Liver (tissue), 9 donors: ENCODE data around the gene IP6K2. TPM values are rescaled to one million over a fixed set of nuclear protein-coding genes. Genes with fewer than 3 reads are reported as not detected.

ENCODE experiments used
- DNase-seq: peaks from one replicate; pipeline ENCODE4 v3.0.0-alpha.2; 2017; ENCODE audit warnings: low spot score
- H3K27ac ChIP-seq, 2 donors: one replicate each; pipeline ENCODE4 v1.7.0; 2013; ENCODE audit warnings: inconsistent platforms in 2 of 2, low read length in 2 of 2, control low read depth in 1 of 2, low read depth in 1 of 2, mild to moderate bottlenecking in 1 of 2
- H3K27me3 ChIP-seq, 4 donors: one replicate each; pipeline versions ENCODE4 v1.6.1 to v1.7.0; 2013; ENCODE audit warnings: low read length in 3 of 4, inconsistent platforms in 1 of 4, mild to moderate bottlenecking in 1 of 4, moderate library complexity in 1 of 4; ENCODE audit not compliant: control insufficient read depth in 4 of 4, insufficient read depth in 4 of 4
- H3K36me3 ChIP-seq, 4 donors: one replicate each; pipeline versions ENCODE4 v1.6.1 to v1.7.0; 2013; ENCODE audit warnings: low read length in 3 of 4, mild to moderate bottlenecking in 3 of 4, low read depth in 1 of 4, moderate library complexity in 1 of 4; ENCODE audit not compliant: control insufficient read depth in 4 of 4, insufficient read depth in 3 of 4
- H3K4me1 ChIP-seq, 4 donors: one replicate each; pipeline versions ENCODE4 v1.6.1 to v1.7.0; 2013; ENCODE audit warnings: low read length in 3 of 4, mild to moderate bottlenecking in 3 of 4, moderate library complexity in 1 of 4; ENCODE audit not compliant: control insufficient read depth in 4 of 4, insufficient read depth in 4 of 4
- H3K4me3 ChIP-seq, 3 donors: one replicate each; pipeline versions ENCODE4 v1.6.1 to v1.7.0; 2013; ENCODE audit warnings: low read length in 3 of 3, control low read depth in 1 of 3, low read depth in 1 of 3, mild to moderate bottlenecking in 1 of 3
- H3K9ac ChIP-seq, 2 donors: one replicate each; pipeline ENCODE4 v1.7.0; 2013; ENCODE audit warnings: low read length in 2 of 2, mild to moderate bottlenecking in 2 of 2, moderate library complexity in 2 of 2, control low read depth in 1 of 2, low read depth in 1 of 2
- H3K9me3 ChIP-seq, 4 donors: one replicate each; pipeline versions ENCODE4 v1.6.1 to v1.7.0; 2013; ENCODE audit warnings: low read length in 3 of 4; ENCODE audit not compliant: control insufficient read depth in 4 of 4
- EGR1 ChIP-seq, 2 donors: IDR thresholded peaks; 2 replicates each; pipeline ENCODE4 v1.6.1; 2016 to 2018; ENCODE audit warnings: antibody characterized with exemption in 2 of 2, low read depth in 2 of 2
- FOXA1 ChIP-seq: IDR thresholded peaks from 2 replicates; pipeline ENCODE4 v1.6.1; 2016; ENCODE audit warnings: antibody characterized with exemption
- FOXA2 ChIP-seq: IDR thresholded peaks from 2 replicates; pipeline ENCODE4 v1.6.1; 2016; ENCODE audit warnings: antibody characterized with exemption
- GABPA ChIP-seq, 2 donors: IDR thresholded peaks in 1 of 2; conservative IDR thresholded peaks in 1 of 2; 2 replicates each; pipeline ENCODE4 v1.6.1; 2016; ENCODE audit warnings: antibody characterized with exemption in 2 of 2, mild to moderate bottlenecking in 1 of 2, moderate library complexity in 1 of 2
- HNF4A ChIP-seq, 2 donors: conservative IDR thresholded peaks; 2 replicates each; pipeline ENCODE4 v1.6.1; 2016; ENCODE audit warnings: antibody characterized with exemption in 2 of 2, mild to moderate bottlenecking in 2 of 2
- HNF4G ChIP-seq: IDR thresholded peaks from 2 replicates; pipeline ENCODE4 v1.6.1; 2016; ENCODE audit warnings: antibody characterized with exemption
- JUND ChIP-seq, 2 donors: IDR thresholded peaks; 2 replicates each; pipeline ENCODE4 v1.6.1; 2016; ENCODE audit warnings: antibody characterized with exemption in 2 of 2
- NR2F2 ChIP-seq: IDR thresholded peaks from 2 replicates; pipeline ENCODE4 v1.6.1; 2016; ENCODE audit warnings: antibody characterized with exemption
- RAD21 ChIP-seq, 2 donors: IDR thresholded peaks; 2 replicates each; pipeline ENCODE4 v1.6.1; 2016; ENCODE audit warnings: antibody characterized with exemption in 2 of 2, mild to moderate bottlenecking in 2 of 2
- RXRA ChIP-seq, 2 donors: IDR thresholded peaks; 2 replicates each; pipeline ENCODE4 v1.6.1; 2017 to 2018; ENCODE audit warnings: antibody characterized with exemption in 2 of 2, mild to moderate bottlenecking in 1 of 2
- TAF1 ChIP-seq: conservative IDR thresholded peaks from 2 replicates; pipeline ENCODE4 v1.6.1; 2016; ENCODE audit warnings: antibody characterized with exemption, mild to moderate bottlenecking
- WGBS: extraction: QIAGEN DNeasy Blood & Tissue Kit; methylation state at CpG from one replicate; pipeline ENCODE4 v1.1.7; 2013; 5-methylcytosine and 5-hydroxymethylcytosine counted together
- polyA plus RNA-seq, 2 donors: library from polyadenylated mRNA; stranded (reverse) in 1 of 2; unstranded in 1 of 2; fragments of 200-250 nt in 1 of 2; fragments of >200 nt in 1 of 2; fragmentation: Nextera tagmentation in 1 of 2; extraction: Ambion mirVana in 1 of 2; gene quantifications; one replicate each; pipeline versions ENCODE4 v1.2.1 to v1.2.3, GENCODE V29; 2013 to 2015
- total RNA-seq, 2 donors: library from RNA; depleted of rRNA; stranded (reverse); fragments of >200 nt; gene quantifications; one replicate each; pipeline ENCODE4 v1.2.3, GENCODE V29; 2014
- TF ChIP-seq, protein P1 (sequence below): IDR thresholded peaks from 2 replicates; pipeline ENCODE4 v1.6.1; 2016; ENCODE audit warnings: antibody characterized with exemption, mild to moderate bottlenecking
- TF ChIP-seq, protein P2 (sequence below): IDR thresholded peaks from 2 replicates; pipeline ENCODE4 v1.6.1; 2016; ENCODE audit warnings: antibody characterized with exemption
- TF ChIP-seq, protein P3 (sequence below): fragments of 150-350 bp; IDR thresholded peaks from 2 replicates; pipeline ENCODE4 v1.5.1; 2017; ENCODE audit warnings: improper control_type of control experiment, low read depth, low read length; ENCODE audit not compliant: missing input control
- TF ChIP-seq, protein P4 (sequence below): IDR thresholded peaks from 2 replicates; pipeline ENCODE4 v1.6.1; 2016; ENCODE audit warnings: antibody characterized with exemption
- donor health status: healthy.
- donor health status: healthy.
- donor health status: healthy.
- donor health status: healthy.
- donor health status: healthy.

IP6K2 gene
- total and polyA plus RNA-seq, 4 donors, result 21.8 to 37.6 (median 24.3) TPM

DNA sequence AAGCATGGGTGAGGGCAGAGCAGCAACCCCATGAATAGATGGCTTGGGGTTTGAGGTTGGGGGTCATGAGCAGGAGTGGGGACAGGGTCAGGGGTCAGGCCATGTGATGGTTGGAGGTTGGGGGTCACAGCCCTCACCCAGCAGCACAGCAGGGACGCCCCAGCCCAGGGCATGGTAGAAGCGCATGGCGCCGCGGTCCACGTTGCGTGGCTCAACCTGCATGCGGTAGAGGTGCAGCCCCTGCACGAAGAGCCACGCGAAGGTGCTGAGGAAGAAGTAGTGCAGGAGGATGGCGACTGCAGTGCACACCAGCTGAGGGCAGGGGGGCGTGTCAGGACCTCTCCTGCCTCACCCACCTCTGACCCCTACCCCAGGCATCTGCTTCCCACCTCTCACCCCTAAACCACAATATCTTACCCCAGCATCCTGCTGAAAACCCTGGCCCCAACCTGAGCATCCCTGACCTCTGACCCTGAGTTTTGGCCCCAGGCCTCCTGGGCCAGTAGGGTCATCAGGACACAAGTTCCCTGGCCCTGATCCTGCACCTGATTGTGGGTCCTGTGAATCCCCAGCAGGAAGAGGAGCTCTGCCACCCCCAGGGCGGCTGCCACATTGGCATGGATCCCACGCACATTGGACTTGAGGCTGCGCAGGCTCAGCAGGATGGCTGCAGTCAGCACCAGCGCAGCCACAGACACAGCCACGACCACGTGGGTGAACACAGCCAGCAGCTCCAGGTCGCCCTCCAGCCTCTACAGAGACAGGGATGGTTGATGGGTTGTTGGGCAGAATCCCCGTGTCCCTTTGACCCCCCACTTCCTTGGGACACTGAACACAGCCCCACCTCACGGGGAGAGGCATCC lies 71.9 kb downstream of the IP6K2 start:
- H3K27ac ChIP-seq, result no peak overlapping the region
- no peaks in the 10 kb centered on the region for H3K9me3 ChIP-seq
- H3K9ac ChIP-seq, result no peak overlapping the region
- TF ChIP-seq EGR1 (IDR thresholded peaks at IDR 0.05; ENCODE audit: low read depth in 2 of 2) (no peak), TAF1 (no peak), GABPA (IDR thresholded peaks at IDR 0.05 in 1 of 2, conservative IDR thresholded peaks at IDR 0.05 in 1 of 2) (no peak), NR2F2 (no peak), RAD21 (IDR thresholded peaks at IDR 0.05) (no peak), HNF4A (conservative IDR thresholded peaks at IDR 0.05) (no peak), HNF4G (no peak), FOXA2 (no peak)
- TF ChIP-seq, protein P1, sequence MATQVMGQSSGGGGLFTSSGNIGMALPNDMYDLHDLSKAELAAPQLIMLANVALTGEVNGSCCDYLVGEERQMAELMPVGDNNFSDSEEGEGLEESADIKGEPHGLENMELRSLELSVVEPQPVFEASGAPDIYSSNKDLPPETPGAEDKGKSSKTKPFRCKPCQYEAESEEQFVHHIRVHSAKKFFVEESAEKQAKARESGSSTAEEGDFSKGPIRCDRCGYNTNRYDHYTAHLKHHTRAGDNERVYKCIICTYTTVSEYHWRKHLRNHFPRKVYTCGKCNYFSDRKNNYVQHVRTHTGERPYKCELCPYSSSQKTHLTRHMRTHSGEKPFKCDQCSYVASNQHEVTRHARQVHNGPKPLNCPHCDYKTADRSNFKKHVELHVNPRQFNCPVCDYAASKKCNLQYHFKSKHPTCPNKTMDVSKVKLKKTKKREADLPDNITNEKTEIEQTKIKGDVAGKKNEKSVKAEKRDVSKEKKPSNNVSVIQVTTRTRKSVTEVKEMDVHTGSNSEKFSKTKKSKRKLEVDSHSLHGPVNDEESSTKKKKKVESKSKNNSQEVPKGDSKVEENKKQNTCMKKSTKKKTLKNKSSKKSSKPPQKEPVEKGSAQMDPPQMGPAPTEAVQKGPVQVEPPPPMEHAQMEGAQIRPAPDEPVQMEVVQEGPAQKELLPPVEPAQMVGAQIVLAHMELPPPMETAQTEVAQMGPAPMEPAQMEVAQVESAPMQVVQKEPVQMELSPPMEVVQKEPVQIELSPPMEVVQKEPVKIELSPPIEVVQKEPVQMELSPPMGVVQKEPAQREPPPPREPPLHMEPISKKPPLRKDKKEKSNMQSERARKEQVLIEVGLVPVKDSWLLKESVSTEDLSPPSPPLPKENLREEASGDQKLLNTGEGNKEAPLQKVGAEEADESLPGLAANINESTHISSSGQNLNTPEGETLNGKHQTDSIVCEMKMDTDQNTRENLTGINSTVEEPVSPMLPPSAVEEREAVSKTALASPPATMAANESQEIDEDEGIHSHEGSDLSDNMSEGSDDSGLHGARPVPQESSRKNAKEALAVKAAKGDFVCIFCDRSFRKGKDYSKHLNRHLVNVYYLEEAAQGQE, result no peak
- TF ChIP-seq, protein P2, sequence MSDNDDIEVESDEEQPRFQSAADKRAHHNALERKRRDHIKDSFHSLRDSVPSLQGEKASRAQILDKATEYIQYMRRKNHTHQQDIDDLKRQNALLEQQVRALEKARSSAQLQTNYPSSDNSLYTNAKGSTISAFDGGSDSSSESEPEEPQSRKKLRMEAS, result no peak
- TF ChIP-seq, protein P3, sequence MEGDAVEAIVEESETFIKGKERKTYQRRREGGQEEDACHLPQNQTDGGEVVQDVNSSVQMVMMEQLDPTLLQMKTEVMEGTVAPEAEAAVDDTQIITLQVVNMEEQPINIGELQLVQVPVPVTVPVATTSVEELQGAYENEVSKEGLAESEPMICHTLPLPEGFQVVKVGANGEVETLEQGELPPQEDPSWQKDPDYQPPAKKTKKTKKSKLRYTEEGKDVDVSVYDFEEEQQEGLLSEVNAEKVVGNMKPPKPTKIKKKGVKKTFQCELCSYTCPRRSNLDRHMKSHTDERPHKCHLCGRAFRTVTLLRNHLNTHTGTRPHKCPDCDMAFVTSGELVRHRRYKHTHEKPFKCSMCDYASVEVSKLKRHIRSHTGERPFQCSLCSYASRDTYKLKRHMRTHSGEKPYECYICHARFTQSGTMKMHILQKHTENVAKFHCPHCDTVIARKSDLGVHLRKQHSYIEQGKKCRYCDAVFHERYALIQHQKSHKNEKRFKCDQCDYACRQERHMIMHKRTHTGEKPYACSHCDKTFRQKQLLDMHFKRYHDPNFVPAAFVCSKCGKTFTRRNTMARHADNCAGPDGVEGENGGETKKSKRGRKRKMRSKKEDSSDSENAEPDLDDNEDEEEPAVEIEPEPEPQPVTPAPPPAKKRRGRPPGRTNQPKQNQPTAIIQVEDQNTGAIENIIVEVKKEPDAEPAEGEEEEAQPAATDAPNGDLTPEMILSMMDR, result no peak
- TF ChIP-seq, protein P4, sequence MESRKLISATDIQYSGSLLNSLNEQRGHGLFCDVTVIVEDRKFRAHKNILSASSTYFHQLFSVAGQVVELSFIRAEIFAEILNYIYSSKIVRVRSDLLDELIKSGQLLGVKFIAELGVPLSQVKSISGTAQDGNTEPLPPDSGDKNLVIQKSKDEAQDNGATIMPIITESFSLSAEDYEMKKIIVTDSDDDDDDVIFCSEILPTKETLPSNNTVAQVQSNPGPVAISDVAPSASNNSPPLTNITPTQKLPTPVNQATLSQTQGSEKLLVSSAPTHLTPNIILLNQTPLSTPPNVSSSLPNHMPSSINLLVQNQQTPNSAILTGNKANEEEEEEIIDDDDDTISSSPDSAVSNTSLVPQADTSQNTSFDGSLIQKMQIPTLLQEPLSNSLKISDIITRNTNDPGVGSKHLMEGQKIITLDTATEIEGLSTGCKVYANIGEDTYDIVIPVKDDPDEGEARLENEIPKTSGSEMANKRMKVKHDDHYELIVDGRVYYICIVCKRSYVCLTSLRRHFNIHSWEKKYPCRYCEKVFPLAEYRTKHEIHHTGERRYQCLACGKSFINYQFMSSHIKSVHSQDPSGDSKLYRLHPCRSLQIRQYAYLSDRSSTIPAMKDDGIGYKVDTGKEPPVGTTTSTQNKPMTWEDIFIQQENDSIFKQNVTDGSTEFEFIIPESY, result no peak
- H3K4me1 ChIP-seq, result no peaks in the 10 kb centered on the region
- WGBS, result 94% methylated on average over 22 of the region's 22 CpGs
- no peaks in the 10 kb centered on the region for H3K27me3 ChIP-seq
- no peak overlapping the region for H3K4me3 ChIP-seq
- H3K36me3 ChIP-seq, result no peaks in the 10 kb centered on the region
- no peak for DNase-seq

DNA sequence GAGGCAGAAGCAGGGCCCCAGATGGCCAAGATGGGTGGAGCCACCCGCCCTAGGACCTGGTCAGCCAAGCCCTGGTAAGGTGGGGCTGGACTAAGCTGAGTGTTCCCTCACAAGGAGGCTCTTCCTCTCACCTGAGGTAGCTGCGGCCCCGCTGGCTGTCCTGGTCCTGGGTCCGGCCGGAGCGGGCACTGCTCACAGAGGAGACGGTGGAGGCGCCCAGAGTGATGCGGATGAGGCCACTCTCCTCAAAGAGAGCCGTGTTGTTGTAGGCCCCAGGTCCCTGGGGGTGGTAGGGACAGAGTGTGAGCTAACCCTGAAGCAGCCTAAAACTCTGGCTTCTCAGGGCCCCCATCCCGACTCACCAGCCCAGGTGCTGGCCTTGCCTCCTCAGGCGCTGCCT lies 74.4 kb downstream of the IP6K2 start:
- no peak overlapping the region for H3K27ac ChIP-seq
- WGBS, result 95% methylated on average over 12 of the region's 12 CpGs
- H3K4me3 ChIP-seq, result no peak overlapping the region
- H3K36me3 ChIP-seq, result no peaks in the 10 kb centered on the region
- H3K4me1 ChIP-seq, result no peaks in the 10 kb centered on the region
- no peak for DNase-seq
- no peak overlapping the region for H3K9ac ChIP-seq
- no peaks in the 10 kb centered on the region for H3K9me3 ChIP-seq
- no peaks in the 10 kb centered on the region for H3K27me3 ChIP-seq
- TF ChIP-seq FOXA1 (no peak), HNF4A (conservative IDR thresholded peaks at IDR 0.05) (no peak), HNF4G (no peak), RXRA (IDR thresholded peaks at IDR 0.05) (no peak), RAD21 (IDR thresholded peaks at IDR 0.05) (no peak), JUND (IDR thresholded peaks at IDR 0.05) (no peak)
- TF ChIP-seq, protein P1, result no peak
- TF ChIP-seq, protein P2, result no peak
- TF ChIP-seq, protein P3, result no peak
